GM12874 (cell line): ENCODE results near the gene RNASEH1.

Source experiments
- CTCF ChIP-seq: IDR thresholded peaks from 2 replicates; pipeline ENCODE4 v1.5.1; 2011; ENCODE audit warnings: low read depth, mild to moderate bottlenecking, control low read depth, low read length, moderate library complexity; ENCODE audit not compliant: insufficient read depth

The RNASEH1 gene

GRCh38 chr2:3558205-3559014 lies at the start of gene RNASEH1:
Gene RNASEH1, minus strand, starts transcription at chr2:3558333. Its CDS starts 73 bp downstream, at chr2:3558260.
- TF ChIP-seq CTCF, result no peak

- no peak for TF ChIP-seq CTCF
These were observed 48.5 kb upstream of the RNASEH1 start for GRCh38 chr2:3606370-3607201.

- TF ChIP-seq CTCF, result no peak
These were observed 47.9 kb upstream of the RNASEH1 start for GRCh38 chr2:3606028-3606369.

- no peak for TF ChIP-seq CTCF
These were observed 47.1 kb upstream of the RNASEH1 start for GRCh38 chr2:3604991-3605961.

- TF ChIP-seq CTCF, result no peak
These were observed 46.2 kb upstream of the RNASEH1 start for GRCh38 chr2:3604207-3604877.

GRCh38 chr2:3603536-3604206 lies 45.5 kb upstream of the RNASEH1 start:
- TF ChIP-seq CTCF, result no peak
